PC-9 (cell line): ENCODE results near the gene CEP192.

Experiments
- EZH2 ChIP-seq: fragments of 200-600 bp; sonication (generic); IDR thresholded peaks from 2 replicates; pipeline ENCODE4 v1.8.0; 2017; ENCODE audit warnings: antibody characterized with exemption, low read depth
- TF ChIP-seq, protein P1 (sequence below): fragments of 200-600 bp; sonication (generic); conservative IDR thresholded peaks from 2 replicates; pipeline ENCODE4 v1.6.1; 2017; ENCODE audit warnings: mixed run types, antibody characterized with exemption, mild to moderate bottlenecking, moderate library complexity

- TF ChIP-seq, protein P1, sequence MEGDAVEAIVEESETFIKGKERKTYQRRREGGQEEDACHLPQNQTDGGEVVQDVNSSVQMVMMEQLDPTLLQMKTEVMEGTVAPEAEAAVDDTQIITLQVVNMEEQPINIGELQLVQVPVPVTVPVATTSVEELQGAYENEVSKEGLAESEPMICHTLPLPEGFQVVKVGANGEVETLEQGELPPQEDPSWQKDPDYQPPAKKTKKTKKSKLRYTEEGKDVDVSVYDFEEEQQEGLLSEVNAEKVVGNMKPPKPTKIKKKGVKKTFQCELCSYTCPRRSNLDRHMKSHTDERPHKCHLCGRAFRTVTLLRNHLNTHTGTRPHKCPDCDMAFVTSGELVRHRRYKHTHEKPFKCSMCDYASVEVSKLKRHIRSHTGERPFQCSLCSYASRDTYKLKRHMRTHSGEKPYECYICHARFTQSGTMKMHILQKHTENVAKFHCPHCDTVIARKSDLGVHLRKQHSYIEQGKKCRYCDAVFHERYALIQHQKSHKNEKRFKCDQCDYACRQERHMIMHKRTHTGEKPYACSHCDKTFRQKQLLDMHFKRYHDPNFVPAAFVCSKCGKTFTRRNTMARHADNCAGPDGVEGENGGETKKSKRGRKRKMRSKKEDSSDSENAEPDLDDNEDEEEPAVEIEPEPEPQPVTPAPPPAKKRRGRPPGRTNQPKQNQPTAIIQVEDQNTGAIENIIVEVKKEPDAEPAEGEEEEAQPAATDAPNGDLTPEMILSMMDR, result no peak
- TF ChIP-seq EZH2, result no peak
Measured at GRCh38 chr18:13164406-13164805, 173.2 kb downstream of the CEP192 start.
